Lower lobe of right lung (tissue), 2 donors: ENCODE measurements around the gene SNCB. TPM values are rescaled to one million over a fixed set of nuclear protein-coding genes. Genes with fewer than 3 reads are reported as not detected.

Experiments
- ATAC-seq, 2 donors: fragments of 200-7000 bp; cut with Tn5 transposase; one replicate each; pipeline ENCODE4 v1.9.1; 2020 to 2022; ENCODE audit warnings: mild to moderate bottlenecking in 2 of 2, moderate library complexity in 2 of 2
- DNase-seq: peaks from one replicate; pipeline ENCODE4 v3.0.0-alpha.2; 2020
- H3K27ac ChIP-seq: fragments of 200-600 bp; one replicate; pipeline ENCODE4 v1.8.0; 2022
- H3K27me3 ChIP-seq: fragments of 200-600 bp; one replicate; pipeline ENCODE4 v1.8.0; 2022; ENCODE audit warnings: low read depth
- H3K36me3 ChIP-seq: fragments of 200-600 bp; one replicate; pipeline ENCODE4 v1.8.0; 2022; ENCODE audit warnings: mild to moderate bottlenecking
- H3K4me1 ChIP-seq: fragments of 200-600 bp; one replicate; pipeline ENCODE4 v1.8.0; 2022
- H3K4me3 ChIP-seq: fragments of 200-600 bp; one replicate; pipeline ENCODE4 v1.8.0; 2022; ENCODE audit warnings: mild to moderate bottlenecking
- H3K9me3 ChIP-seq: fragments of 200-600 bp; one replicate; pipeline ENCODE4 v1.8.0; 2022
- intact Hi-C: fragments of 100-400 bp; cut with DNase I; formaldehyde crosslinking; loops from one replicate; pipeline ENCODE4 v1.11.0; 2022
- total RNA-seq: library from RNA; stranded (reverse); fragmentation: NEBNext Ultra II Directional; extraction: Animal tissue kit (Norgen Biotek cat#: 25700); gene quantifications from one replicate; pipeline ENCODE4 v1.2.1, GENCODE V29; 2021
- TF ChIP-seq, protein P1 (sequence below): fragments of 200-600 bp; IDR thresholded peaks from one replicate; pipeline ENCODE4 v1.8.0; 2022; ENCODE audit warnings: antibody characterized with exemption, mild to moderate bottlenecking
- donor health status: DM: no; HTN: yes; CAD: no; lungs with severe emphysema.

SNCB gene
- total RNA-seq, 1 donor from 2014 or later = not detected

DNA sequence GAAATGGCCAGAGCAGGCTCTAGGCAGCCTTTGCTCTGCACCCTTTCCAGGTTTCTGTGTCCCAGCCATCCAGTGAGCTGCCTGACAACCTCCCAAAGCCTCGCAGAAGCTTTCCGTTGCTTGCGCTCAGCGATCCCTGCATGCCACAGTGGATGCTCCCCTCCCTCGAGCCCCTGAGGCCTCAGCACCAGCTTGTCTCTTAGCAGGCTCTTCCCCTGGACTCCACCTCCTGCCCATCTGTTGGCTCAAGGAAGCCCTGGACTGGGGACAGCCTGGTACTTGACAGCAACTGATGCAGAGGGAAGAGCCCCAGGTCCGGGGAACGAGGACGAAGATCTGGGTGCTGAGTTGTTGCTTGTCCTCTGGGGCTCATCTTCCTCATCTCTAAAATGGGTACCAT is 40.1 kb upstream of the SNCB start:
- H3K27ac ChIP-seq = no peak overlapping the region
- no peak overlapping the region for H3K4me3 ChIP-seq
- ATAC-seq (no peak), DNase-seq (no peak)
- H3K9me3 ChIP-seq = no peaks in the 10 kb centered on the region
- H3K27me3 ChIP-seq = peaks cover 54% of the 10 kb centered on the region
- H3K4me1 ChIP-seq = no peaks in the 10 kb centered on the region
- TF ChIP-seq, protein P1, sequence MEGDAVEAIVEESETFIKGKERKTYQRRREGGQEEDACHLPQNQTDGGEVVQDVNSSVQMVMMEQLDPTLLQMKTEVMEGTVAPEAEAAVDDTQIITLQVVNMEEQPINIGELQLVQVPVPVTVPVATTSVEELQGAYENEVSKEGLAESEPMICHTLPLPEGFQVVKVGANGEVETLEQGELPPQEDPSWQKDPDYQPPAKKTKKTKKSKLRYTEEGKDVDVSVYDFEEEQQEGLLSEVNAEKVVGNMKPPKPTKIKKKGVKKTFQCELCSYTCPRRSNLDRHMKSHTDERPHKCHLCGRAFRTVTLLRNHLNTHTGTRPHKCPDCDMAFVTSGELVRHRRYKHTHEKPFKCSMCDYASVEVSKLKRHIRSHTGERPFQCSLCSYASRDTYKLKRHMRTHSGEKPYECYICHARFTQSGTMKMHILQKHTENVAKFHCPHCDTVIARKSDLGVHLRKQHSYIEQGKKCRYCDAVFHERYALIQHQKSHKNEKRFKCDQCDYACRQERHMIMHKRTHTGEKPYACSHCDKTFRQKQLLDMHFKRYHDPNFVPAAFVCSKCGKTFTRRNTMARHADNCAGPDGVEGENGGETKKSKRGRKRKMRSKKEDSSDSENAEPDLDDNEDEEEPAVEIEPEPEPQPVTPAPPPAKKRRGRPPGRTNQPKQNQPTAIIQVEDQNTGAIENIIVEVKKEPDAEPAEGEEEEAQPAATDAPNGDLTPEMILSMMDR = no peak
- no peaks in the 10 kb centered on the region for H3K36me3 ChIP-seq
- intact Hi-C loops = no loop called here

DNA sequence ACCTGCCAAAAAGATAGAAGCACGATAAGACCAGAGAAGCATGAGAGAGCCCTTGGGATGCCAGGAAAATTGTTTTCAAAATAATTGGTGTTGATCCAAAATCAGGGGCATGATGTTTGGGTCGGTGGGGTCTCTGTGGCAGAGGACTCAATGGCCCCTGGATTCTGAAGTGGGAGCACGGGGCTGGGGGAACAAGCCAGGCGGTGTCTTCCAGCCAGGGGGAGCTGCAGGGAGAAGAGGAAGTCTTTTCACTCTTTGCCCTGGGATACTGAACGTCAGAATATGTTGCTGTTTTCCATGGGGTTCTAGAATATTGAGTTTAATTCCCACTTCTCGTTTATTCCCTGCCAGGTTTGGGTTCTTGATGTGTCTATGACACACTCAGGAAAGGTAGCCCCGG is 37.3 kb upstream of the SNCB start:
- H3K27me3 ChIP-seq = peaks cover 48% of the 10 kb centered on the region
- no peak overlapping the region for H3K27ac ChIP-seq
- H3K36me3 ChIP-seq = no peaks in the 10 kb centered on the region
- no peaks in the 10 kb centered on the region for H3K4me1 ChIP-seq
- no peak for ATAC-seq
- intact Hi-C loops = no loop called here
- no peak overlapping the region for H3K4me3 ChIP-seq
- TF ChIP-seq, protein P1 = no peak
- no peak for DNase-seq
- no peaks in the 10 kb centered on the region for H3K9me3 ChIP-seq

DNA sequence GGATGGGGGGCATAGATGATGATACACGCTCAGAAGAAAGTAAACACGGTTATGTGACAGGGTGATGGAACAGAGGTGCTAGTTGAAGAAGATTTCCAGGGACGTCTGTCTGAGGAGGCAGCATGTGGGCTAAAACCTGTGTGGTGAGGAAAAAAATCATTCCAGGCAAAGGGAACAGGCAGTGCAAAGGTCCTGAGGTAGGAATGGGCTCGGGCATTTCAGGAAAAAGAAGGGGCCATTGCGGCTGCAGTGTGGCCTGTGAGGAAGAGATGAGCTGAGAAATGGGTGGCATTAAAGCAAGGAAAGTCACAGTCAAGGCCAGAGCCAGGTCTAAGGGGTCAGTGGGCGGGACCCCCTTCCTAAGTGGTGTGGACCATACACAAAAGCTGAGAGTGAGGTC is 35.2 kb upstream of the SNCB start:
- no peak for ATAC-seq
- DNase-seq = no peak
- Histone ChIP-seq H3K27me3 (peaks cover 33% of the 10 kb centered on the region), H3K4me1 (peaks cover 9% of the 10 kb centered on the region), H3K4me3 (no peak overlapping the region), H3K36me3 (no peaks in the 10 kb centered on the region), H3K9me3 (no peaks in the 10 kb centered on the region), H3K27ac (no peak overlapping the region)
- intact Hi-C loops = no loop called here
- TF ChIP-seq, protein P1 = no peak

DNA sequence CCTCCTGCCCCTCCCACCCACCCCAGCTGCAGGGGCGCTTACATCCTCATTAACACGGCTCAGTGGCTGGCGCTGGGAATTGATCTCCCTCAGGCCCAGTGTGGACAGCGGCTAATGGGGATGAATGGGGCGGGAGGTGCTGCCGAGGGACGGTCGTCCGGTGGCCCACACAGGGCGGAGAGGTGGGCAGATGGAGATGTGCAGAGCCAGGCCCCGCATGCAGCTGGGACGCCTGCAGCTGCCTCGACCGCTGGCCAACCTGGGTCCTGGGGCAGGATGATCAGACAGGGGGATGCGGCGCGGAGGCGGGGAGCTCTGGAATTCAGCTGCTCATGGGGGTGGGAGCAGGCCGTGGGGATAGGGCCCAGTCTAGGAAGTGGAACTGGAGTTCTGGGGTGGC is 34.6 kb upstream of the SNCB start:
- no peak overlapping the region for H3K4me3 ChIP-seq
- peaks cover 9% of the 10 kb centered on the region for H3K4me1 ChIP-seq
- no peaks in the 10 kb centered on the region for H3K9me3 ChIP-seq
- TF ChIP-seq, protein P1 = no peak
- H3K27ac ChIP-seq = no peak overlapping the region
- DNase-seq (no peak), ATAC-seq (no peak)
- H3K36me3 ChIP-seq = no peaks in the 10 kb centered on the region
- peaks cover 26% of the 10 kb centered on the region for H3K27me3 ChIP-seq
- intact Hi-C loops = no loop called here

DNA sequence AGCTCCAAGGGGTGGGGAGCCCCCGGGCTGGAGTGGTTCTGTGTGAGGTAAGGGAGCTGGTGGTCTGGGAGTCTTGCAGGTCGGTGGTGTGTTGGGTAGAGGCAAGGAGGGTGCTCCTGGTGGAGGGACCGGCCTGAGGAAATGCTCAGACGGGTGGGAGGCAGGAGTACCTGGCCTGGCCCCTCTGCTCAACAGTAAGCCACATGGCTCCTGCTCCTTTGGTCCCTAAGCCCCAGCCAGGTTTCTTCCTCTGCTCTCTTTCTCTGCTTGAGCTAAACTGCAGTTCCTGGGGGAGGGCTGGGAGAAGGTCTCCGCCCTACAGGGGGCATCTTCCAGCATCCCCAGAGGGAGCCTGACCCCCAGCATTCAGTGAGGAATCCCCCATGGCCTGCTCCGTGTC is 34.1 kb upstream of the SNCB start:
- Histone ChIP-seq H3K9me3 (no peaks in the 10 kb centered on the region), H3K4me1 (peaks cover 9% of the 10 kb centered on the region), H3K27ac (no peak overlapping the region), H3K4me3 (no peak overlapping the region), H3K27me3 (peaks cover 24% of the 10 kb centered on the region), H3K36me3 (no peaks in the 10 kb centered on the region)
- no peak for DNase-seq
- TF ChIP-seq, protein P1 = no peak
- intact Hi-C loops = no loop called here
- ATAC-seq = no peak

DNA sequence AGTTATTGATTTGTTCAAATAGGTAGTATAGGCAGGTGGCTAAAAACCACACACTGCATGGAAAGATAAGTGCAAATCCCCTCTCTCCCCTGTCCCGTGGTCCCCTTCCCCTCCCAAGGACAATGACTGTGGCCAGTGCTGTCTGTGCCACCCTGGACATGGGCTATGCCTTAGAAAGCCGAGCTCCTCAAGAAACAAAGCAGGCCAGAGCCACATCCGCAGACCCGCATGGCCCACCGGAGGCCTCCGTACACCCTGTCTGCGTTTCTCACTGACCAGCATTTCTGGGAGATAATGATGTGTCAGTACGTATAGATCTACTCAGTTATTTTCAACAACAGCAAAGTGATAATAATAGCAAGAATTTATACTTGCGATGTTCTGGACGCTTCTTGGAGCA is 33.2 kb upstream of the SNCB start:
- H3K36me3 ChIP-seq = no peaks in the 10 kb centered on the region
- H3K27me3 ChIP-seq = peaks cover 17% of the 10 kb centered on the region
- no peak overlapping the region for H3K27ac ChIP-seq
- peaks cover 18% of the 10 kb centered on the region for H3K4me1 ChIP-seq
- intact Hi-C loops = no loop called here
- DNase-seq (no peak), ATAC-seq (no peak)
- TF ChIP-seq, protein P1 = no peak
- no peaks in the 10 kb centered on the region for H3K9me3 ChIP-seq
- no peak overlapping the region for H3K4me3 ChIP-seq
